ENCODE measurements around the gene MRPS34.
"Not testable (repeated sequence)": the region's sequence is repeated elsewhere in the genome, so short reads cannot be mapped to it uniquely, and the experiment has no call there.

MRPS34 gene

DNA sequence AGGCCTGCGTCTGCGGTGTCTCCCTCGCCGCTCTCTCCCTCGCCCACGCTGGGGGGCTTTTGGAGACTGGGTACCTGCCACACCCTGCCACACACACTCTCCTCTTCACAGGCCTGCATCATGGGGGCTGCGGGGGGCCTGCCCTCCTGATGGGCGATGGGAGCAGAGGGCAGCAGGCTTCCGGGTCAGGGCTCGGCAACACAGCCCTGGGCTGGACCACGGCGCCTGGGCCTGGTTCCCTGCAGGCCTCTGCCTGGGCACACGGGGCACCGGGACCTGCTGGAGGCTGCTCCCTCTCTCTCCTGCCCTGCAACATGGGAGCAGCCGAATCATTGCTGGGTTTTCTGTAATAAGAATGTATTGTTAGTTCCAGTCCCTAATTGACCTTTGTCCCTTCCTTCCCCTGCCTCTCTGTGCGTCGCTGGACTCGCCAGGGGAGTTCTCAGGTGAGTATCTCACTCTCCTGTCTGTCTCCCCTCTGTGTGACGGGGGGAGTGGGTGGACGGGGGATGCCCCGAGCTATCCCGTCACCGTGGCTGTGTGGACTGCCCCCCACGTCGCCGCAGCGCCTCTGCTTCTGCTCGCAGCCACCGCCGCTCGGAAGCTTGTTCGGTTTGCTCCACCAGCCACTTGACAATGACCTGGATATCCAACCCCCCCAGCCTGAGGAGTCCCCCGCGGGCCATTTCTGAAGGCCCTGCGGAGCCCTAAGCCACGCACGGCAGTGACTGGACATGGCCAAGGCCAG, 15.0 kb downstream of the MRPS34 start:
- FAIRE-seq (no peak), DNase-seq (ENCODE audit: low spot score) (no peak)

- FAIRE-seq (no peak), DNase-seq (ENCODE audit: low spot score) (no peak)
Measured at GRCh38 chr16:1754204-1754603, 18.7 kb downstream of the MRPS34 start.

GRCh38 chr16:1752853-1753252, 20.1 kb downstream of the MRPS34 start:
- FAIRE-seq (no peak), DNase-seq (ENCODE audit: low spot score) (no peak)

DNA sequence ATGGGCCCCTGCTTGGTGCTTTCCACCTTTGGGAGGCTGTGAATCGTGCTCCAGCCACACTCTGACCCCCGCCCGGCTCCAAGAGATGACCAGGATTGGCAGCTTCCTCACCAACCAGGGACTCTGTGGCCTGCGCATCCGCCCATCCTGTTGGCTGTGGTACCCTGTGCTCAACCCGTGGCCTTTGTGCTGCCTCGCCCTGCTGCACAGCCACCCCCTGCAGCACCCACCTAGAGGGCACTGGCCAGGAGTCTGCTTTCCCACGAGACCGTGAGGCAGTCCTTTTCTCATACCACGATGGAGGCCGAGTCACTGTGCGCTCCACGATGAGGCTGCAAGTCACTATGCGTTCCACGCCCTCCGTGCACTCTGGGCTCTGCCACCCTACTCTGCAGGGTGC, 21.0 kb downstream of the MRPS34 start:
- FAIRE-seq (no peak), DNase-seq (ENCODE audit: low spot score) (no peak)

DNA sequence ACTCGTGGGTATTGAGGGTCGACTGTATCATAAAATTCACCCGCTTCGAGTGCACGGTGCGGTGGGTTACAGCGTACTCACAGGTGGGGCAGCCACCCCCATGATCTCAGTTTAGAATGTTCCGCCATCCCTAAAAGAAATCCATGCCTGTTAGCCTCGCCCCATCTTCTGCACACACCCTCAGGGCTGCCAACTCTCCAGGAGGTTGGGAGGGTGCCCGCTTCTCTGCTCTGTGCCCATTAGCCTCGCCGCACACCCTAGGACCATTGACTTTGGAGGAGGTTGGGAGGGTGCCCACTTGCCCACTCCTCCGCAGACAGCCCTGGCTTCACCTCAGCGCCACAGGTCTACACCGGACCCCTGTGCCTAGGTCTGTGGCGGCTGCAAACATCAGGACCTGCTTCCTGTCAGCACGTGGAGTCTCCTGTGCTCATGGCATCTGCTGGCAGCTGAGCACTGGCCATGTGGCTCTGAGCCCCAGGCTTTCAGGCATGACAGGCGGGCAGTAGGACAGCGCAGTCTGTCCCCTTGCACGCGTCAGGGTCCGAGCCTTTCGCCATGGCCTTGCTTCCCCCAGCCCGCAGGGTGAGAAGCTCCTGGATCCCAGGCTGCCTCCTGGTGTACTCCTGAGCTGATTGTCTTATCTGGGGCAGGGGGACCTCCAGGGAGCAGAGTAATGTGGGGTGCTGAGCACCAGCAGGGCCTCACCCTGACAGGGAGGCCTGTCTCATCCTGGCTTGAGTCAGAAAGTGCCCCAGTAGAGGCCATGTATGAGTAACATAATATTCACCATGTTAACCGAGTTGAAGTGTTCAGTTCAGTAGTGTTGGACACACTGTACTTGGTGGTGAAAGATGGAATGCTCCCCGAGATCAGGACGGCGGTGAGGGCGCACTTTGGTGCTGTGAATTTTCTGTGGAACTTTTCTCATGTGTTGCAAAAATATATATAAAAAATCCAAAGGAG, 23.5 kb downstream of the MRPS34 start:
- FAIRE-seq (no peak), DNase-seq (ENCODE audit: low spot score) (no peak)

- FAIRE-seq (no peak), DNase-seq (ENCODE audit: low spot score) (no peak)
Measured at GRCh38 chr16:1747934-1748333, 25.0 kb downstream of the MRPS34 start.

- DNase-seq (ENCODE audit: low spot score) (peak; percentile 22), FAIRE-seq (no peak)
Measured at GRCh38 chr16:1746693-1747195, 26.2 kb downstream of the MRPS34 start.

DNA sequence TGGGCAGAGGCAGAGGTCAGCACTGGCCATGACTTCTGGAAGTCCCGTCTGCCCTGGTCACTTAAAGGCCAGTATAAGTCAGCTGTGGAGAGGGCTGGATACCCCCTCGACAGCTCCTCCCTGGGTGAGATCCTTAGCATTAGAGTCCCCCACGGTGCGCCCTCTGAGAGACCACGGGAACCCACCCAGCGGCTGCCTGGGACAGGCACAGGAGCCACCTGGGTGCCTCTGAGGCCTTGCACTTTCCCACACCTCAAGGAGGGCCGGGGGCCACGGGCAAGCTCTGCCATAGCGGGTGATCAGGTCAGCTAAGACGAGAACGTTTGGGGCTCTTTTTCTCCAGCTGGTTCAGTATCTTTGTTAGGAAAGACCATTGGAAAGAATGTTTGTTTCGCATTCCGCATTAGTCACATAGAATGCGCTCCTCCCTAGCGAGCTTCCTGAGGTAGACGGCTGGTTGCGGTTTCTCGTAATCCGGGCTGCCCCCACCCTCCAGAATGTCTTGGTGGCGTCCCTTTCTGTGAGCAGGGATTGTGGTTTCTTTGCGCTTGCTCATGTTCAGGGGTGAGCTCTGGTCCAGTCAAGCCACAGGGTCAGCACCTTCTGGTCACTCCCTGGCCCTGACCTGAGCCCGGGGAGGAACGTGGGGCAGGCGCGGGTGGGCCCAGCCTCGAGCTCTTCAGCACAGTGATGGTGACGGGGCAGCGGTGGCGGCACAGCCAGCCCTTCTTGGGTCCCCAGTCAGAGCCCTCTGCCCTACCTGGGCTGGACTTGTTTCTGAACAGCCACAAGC, 26.8 kb downstream of the MRPS34 start:
- FAIRE-seq (peak; percentile 72), DNase-seq (ENCODE audit: low spot score) (peak; percentile 79)

GRCh38 chr16:1745181-1745899, 27.6 kb downstream of the MRPS34 start:
- DNase-seq (ENCODE audit: low spot score) (peak; percentile 31), FAIRE-seq (no peak)

DNA sequence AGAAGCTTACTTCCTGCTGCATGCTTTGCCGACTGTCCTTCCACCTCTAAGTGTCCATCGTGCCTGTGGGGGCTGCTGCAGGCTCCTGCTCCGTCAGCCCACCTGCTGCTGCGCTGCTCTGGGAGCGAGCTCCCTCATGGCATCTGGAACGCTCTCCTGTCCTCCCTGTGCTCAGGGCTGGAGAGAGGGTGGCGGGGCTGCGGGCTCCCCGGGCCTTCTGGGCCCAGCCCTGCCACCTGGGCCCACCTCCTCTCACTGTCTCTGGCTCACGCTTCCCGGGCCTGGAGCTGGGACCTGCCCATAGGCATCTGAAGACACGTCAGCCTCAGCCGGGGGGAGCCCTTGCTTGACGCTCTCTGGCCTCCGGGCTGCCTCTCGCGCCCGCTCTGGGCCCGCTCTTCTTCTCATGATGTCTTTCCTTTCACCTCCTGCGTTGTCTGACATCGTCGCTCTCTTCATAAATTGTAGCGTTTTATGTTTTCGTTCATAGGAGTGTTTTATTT, 28.5 kb downstream of the MRPS34 start:
- FAIRE-seq (no peak), DNase-seq (ENCODE audit: low spot score) (no peak)

- FAIRE-seq (no peak), DNase-seq (ENCODE audit: low spot score) (no peak)
Measured at GRCh38 chr16:1743376-1744337, 29.3 kb downstream of the MRPS34 start.

GRCh38 chr16:1741553-1742165, 31.3 kb downstream of the MRPS34 start:
- FAIRE-seq (no peak), DNase-seq (ENCODE audit: low spot score) (no peak)

DNA sequence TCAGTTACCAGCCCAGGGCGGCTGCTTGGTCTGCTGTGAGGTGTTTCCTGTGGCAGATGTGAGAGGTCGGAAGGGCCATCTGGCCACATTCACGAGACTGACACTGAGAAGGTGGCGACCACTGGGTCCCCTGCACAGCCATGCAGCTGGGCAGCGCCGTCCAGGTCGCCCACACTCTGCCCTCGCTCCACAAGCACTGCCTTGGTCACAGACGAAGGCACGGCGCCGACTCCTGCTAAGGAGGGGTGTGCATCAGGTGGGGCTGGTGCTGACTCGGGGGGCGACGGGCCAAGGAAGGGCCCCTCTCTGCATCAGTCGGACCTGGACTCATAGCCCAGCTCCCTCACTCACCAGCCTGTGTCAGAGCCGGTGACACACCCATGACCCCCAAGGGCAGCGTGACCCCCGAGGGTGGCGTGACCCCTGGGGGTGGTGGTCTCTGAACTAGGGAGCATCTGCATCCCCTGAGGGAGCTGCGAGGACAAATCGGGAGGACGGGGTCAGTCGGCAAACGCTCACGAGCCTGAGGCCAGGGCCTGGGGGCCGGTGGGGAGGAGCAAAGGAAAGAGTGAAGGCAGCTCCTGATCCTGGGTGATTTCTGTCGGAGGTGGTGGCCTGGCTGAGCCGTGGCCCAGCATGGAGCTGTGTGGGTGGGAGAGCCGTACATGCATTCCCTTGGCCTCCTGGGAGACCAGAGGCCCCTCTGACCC, 32.0 kb downstream of the MRPS34 start:
- FAIRE-seq (no peak), DNase-seq (ENCODE audit: low spot score) (no peak)

GRCh38 chr16:1740234-1740633, 32.7 kb downstream of the MRPS34 start:
- DNase-seq (ENCODE audit: low spot score) (no peak), FAIRE-seq (no peak)

DNA sequence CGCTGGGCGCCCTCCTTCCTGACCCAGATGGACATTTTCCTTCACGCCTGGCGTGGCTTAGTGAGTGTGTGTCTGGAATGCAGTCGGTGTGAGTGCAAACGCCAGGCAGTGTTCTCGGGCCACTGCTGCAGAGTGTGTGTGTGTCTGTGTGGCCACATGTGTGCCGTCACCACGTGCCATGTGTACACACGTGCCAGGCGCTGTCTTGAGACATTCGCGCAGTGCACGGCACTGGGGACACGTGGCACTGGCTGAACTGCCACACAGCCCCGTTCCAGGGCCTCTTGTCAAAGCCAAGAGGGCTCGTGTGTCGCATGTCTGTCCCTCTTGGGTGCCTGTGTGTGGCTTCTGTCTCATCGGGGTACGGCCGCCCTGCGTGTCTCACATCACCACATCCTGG, 38.1 kb downstream of the MRPS34 start:
- DNase-seq (ENCODE audit: low spot score) = no peak
- FAIRE-seq = no peak

DNA sequence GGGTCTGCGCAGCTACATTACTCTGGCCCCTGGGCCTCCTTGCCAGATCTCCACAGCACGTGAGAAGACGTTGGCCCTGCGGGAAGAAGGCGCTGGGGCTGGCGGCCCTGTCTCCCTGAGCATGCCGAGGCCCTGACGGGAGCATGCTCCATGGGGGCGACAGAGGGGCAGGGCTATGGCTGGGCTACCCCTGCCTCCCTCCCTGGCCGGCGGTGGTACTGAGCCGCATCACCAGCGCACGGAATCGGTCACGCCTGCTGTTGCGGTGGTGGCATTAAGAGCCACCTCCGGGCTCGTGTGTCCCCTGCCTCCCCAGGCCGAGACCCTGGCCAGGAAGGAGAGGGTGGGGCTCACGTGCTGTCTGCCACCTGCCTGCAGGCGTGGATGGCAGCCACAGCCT, 38.8 kb downstream of the MRPS34 start:
- FAIRE-seq (no peak), DNase-seq (ENCODE audit: low spot score) (no peak)

GRCh38 chr16:1732551-1732987, 40.4 kb downstream of the MRPS34 start:
- not testable (repeated sequence) for FAIRE-seq; DNase-seq (ENCODE audit: low spot score)

GRCh38 chr16:1732071-1732470, 40.9 kb downstream of the MRPS34 start:
- no peak for DNase-seq (ENCODE audit: low spot score)
- FAIRE-seq = no peak
